HUES6 (cell line): ENCODE measurements around the gene HIVEP3.
A peak's percentile ranks its signal among the peaks of the same experiment; 100 is the strongest.
"Not testable (repeated sequence)": the region's sequence is repeated elsewhere in the genome, so short reads cannot be mapped to it uniquely, and the experiment has no call there.

Source experiments
- H3K27ac ChIP-seq: 2 replicates; pipeline ENCODE4 v1.7.0; 2013; ENCODE audit warnings: low read depth, mild to moderate bottlenecking, low read length, inconsistent platforms
- H3K27me3 ChIP-seq: 2 replicates; pipeline ENCODE4 v1.6.1; 2013; ENCODE audit warnings: low read length; ENCODE audit not compliant: control insufficient read depth, insufficient read depth
- H3K36me3 ChIP-seq: 2 replicates; pipeline ENCODE4 v1.6.1; 2013; ENCODE audit warnings: low read length; ENCODE audit not compliant: control insufficient read depth, insufficient read depth
- H3K4me1 ChIP-seq: 2 replicates; pipeline ENCODE4 v1.6.1; 2013; ENCODE audit warnings: low read length; ENCODE audit not compliant: control insufficient read depth, insufficient read depth
- H3K4me3 ChIP-seq: 2 replicates; pipeline ENCODE4 v1.5.1; 2013; ENCODE audit warnings: low read depth, low read length
- H3K9ac ChIP-seq: one replicate; pipeline ENCODE4 v1.6.1; 2013; ENCODE audit warnings: mild to moderate bottlenecking, low read length
- H3K9me3 ChIP-seq: 2 replicates; pipeline ENCODE4 v1.6.1; 2013; ENCODE audit warnings: low read depth, low read length; ENCODE audit not compliant: control insufficient read depth, insufficient read depth

HIVEP3 gene

DNA sequence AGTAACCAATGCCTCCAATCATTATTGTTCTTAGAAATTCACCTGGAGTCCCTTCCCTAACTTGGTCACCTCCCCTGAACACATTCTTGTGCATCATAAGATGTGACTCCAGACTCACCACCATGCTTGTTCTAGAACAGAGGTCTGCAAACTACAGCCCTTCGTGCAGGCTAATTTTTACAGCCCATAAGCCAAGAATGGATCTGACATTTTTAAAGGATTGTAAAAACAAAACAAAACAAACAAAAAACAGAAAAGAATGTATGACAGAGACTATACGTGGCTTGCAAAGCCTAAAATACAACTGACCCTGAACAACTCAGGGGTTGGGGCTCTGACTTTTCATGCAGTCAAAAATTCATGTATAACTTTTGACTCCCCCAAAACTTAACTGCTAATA, 6.2 kb upstream of the HIVEP3 start:
- Histone ChIP-seq H3K27ac (no peak overlapping the region), H3K4me1 (0 out of 2 replicates have a peak, but pooled peaks cover 4% of the 10 kb centered on the region), H3K27me3 (peaks cover 9% of the 10 kb centered on the region; the same call in 1 of the 2 replicates)

DNA sequence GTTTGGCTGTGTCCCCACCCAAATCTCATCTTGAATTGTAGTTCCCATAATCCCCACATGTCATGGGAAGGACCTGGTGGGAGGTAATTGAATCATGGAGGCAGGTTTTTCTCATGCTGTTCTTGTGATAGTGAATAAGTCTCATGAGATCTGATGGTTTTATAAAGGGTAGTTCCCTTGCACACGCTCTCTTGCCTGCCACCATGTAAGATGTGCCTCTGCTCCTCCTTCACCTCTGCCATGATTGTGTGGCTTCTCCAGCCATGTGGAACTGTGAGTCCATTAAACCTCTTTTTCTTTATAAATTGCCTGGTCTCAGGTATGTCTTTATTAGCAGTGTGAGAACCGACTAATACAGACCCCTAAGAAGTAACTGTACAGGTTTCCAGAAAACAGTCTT, 2.5 kb upstream of the HIVEP3 start:
- H3K9me3 ChIP-seq, H3K36me3 ChIP-seq, H3K4me3 ChIP-seq, H3K9ac ChIP-seq, H3K27ac ChIP-seq: not testable (repeated sequence)
- H3K4me1 ChIP-seq: peaks cover 25% of the 10 kb centered on the region
- peaks cover 38% of the 10 kb centered on the region for H3K27me3 ChIP-seq

More for the DNA sequence above, 6.2 kb upstream of the HIVEP3 start:
- Histone ChIP-seq H3K4me3 (no peak overlapping the region), H3K9ac (no peak overlapping the region), H3K36me3 (no peaks in the 10 kb centered on the region), H3K9me3 (peaks cover 3% of the 10 kb centered on the region; the same call in 1 of the 2 replicates)

DNA sequence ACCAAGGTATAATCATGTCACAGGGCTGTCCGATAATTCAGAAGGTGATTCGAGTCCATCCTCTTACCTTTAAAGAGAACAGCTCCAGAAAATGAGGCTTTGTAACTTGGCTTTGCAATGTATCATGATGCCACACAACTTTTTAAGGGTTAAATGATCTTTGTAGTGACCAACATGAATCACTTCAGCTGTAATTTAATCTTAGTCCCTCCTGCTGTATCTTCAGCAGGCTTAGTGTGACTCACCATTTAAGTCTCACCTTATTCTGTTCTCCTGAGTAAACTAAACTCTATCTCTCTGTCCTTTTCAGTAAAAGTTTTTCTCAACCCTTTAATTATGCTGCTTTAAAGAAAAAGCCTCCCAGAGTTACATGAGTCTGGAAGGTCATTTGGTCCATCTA, 1.9 kb upstream of the HIVEP3 start:
- Histone ChIP-seq H3K27me3 (peaks cover 44% of the 10 kb centered on the region), H3K27ac (no peak overlapping the region), H3K36me3 (no peaks in the 10 kb centered on the region), H3K9ac (no peak overlapping the region), H3K4me3 (no peak overlapping the region), H3K4me1 (peaks cover 25% of the 10 kb centered on the region), H3K9me3 (peaks cover 3% of the 10 kb centered on the region; the same call in 1 of the 2 replicates)

DNA sequence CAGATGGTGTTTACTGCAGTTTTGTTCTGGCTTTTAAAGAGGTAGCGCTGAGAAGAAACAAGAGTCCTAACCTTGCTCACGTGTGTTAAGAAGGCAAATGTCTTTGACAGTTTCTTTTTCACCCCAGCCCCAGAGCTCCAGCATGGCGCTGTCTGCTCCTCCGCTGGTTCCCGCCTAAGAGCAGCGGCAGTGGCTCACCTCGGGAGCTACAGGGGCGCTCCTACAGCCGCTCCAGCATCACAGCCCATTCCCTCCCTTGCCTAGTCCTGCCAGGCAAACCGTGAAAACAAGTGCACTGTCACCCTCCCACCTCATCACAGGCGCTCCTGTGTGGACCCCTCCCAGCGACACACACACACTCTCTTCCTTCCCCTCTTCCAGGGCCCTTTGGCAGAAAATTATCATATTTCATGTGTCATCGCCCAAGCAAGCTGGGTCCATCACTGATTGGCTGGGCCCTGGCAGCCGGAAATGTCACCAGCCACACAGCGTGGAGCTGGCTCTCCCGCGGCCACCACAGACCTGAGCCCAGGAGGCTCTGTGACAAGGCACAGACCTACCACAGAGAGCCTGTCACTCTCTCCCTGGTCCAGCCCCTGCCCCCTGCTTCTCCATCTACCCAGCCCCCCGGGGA, 1.2 kb upstream of the HIVEP3 start:
- H3K4me3 ChIP-seq: peak overlapping the region; percentile 44
- peaks cover 49% of the 10 kb centered on the region for H3K27me3 ChIP-seq
- no peak overlapping the region for H3K27ac ChIP-seq
- H3K36me3 ChIP-seq: no peaks in the 10 kb centered on the region
- peak overlapping the region; percentile 0 for H3K9ac ChIP-seq
- peaks cover 3% of the 10 kb centered on the region; the same call in 1 of the 2 replicates for H3K9me3 ChIP-seq
- peaks cover 25% of the 10 kb centered on the region for H3K4me1 ChIP-seq

DNA sequence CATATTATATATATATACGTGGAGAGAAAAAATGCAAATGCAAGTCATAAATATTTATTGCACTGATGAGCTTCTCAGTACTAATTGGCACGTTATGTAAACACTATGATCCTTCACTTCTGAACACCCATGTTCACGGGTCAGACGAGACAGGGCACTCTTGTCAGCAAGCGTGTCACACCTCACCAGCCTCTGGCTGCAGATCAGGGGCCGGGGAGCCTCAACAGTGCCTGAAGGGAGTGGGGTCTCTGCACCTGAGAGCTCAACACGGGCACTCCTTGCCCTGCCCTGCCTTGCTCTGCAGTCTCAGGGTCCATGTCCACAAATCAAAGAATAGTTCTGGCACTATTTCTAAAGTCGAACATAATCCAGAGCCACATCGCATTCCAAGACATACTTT, 409 bp upstream of the HIVEP3 start:
- H3K9me3 ChIP-seq: peaks cover 3% of the 10 kb centered on the region; the same call in 1 of the 2 replicates
- H3K27ac ChIP-seq: no peak overlapping the region
- H3K9ac ChIP-seq: no peak overlapping the region
- peaks cover 49% of the 10 kb centered on the region for H3K27me3 ChIP-seq
- no peaks in the 10 kb centered on the region for H3K36me3 ChIP-seq
- peaks cover 25% of the 10 kb centered on the region for H3K4me1 ChIP-seq
- no peak overlapping the region; the same call in 1 of the 2 replicates for H3K4me3 ChIP-seq

DNA sequence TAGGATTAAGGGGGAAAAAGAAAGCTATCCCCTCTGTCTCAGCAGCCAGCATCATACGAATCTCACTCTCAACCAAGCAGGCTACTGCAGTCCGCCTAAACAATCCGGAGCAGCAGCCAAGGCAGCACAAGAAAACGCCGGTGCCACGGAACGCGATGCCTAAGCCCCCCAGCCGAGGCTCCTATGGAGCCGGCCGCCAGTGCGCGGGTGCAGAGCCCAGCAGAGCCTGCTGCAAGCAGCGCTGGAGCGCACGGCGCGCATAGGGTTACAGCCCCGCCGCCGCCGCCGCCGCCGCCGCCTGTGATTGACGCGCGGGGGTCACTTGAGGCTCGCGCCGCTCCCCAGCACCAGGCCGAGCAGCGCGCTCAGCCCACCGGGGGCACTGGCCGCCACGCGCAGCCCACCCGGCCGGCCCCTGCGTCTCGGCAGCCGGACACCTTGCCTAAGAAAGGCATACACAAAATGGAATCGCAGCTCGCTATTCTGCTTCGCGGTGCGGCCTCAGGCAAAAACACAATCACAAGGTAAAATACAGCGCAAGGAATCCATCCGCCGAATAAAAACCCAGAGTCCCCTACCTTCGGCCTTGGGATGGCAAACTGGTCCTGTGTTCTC, 780 bp downstream of the HIVEP3 start:
- Histone ChIP-seq H3K36me3 (no peaks in the 10 kb centered on the region), H3K4me3 (peak overlapping the region; percentile 61), H3K9ac (no peak overlapping the region), H3K9me3 (no peaks in the 10 kb centered on the region), H3K27me3 (peaks cover 49% of the 10 kb centered on the region), H3K27ac (no peak overlapping the region), H3K4me1 (peaks cover 25% of the 10 kb centered on the region)

DNA sequence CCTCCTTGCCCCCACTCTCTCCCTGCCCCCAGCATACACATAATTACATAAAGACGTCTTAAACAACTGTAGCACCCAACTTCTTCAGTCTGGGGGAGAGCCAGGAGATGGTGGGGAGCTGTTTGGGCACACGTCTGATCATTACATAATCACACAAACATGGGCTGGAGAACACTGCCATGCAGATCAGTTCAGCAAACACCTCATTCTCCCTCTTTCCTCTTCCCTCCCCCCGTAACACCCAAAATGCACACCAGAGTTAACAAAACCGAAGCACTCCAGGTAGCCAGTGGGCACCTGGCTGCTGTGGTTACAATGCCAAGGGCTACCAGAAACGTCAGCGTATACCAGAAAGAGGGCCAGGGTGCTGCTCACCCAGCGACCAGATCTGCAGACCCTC, 1.6 kb downstream of the HIVEP3 start:
- peaks cover 49% of the 10 kb centered on the region for H3K27me3 ChIP-seq

DNA sequence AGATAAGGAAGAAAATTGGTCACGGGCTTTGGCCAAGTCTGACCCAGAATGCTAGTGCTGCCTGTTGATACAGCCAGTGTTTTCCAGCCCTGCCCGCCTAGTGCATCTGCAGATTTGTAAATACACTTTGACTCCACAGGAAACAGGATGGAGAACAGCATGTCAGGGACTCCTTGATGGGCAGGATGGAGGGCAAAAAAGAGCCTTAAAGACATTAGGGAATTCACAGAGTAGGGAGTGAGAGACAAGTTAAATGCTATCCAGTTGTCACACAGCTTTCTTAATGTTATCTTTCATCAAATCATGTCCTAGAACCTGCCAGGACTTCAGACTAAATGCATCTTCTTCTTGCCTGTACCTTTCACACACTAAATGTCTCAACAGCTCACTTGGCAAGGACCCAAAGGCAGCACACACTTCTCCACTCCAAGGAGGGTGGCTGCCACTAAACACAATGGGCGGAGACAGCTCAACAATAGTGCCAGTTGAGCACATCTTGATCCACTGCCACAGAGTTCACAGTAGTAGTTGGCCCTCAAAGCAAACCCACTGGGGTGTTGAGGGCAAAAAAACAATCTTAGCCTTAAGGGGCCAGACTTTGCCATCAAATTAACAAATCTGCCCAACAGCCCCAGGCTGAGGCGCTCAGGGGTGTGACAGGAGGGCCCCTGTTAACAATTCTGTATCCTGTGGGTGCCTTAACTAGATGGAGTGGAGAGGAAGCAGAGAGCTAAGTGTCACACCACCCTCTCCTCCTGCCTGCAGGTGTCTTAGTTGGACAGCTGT, 2.7 kb downstream of the HIVEP3 start:
- no peaks in the 10 kb centered on the region for H3K36me3 ChIP-seq
- H3K4me3 ChIP-seq: no peak overlapping the region
- no peak overlapping the region for H3K9ac ChIP-seq
- peaks cover 25% of the 10 kb centered on the region for H3K4me1 ChIP-seq
- H3K9me3 ChIP-seq: no peaks in the 10 kb centered on the region
- no peak overlapping the region for H3K27ac ChIP-seq
- peaks cover 49% of the 10 kb centered on the region for H3K27me3 ChIP-seq

More for the DNA sequence above, 1.6 kb downstream of the HIVEP3 start:
- Histone ChIP-seq H3K4me1 (peaks cover 25% of the 10 kb centered on the region), H3K9ac (no peak overlapping the region), H3K27ac (no peak overlapping the region), H3K36me3 (no peaks in the 10 kb centered on the region), H3K4me3 (peak overlapping the region; percentile 61; the same call in 1 of the 2 replicates), H3K9me3 (no peaks in the 10 kb centered on the region)

DNA sequence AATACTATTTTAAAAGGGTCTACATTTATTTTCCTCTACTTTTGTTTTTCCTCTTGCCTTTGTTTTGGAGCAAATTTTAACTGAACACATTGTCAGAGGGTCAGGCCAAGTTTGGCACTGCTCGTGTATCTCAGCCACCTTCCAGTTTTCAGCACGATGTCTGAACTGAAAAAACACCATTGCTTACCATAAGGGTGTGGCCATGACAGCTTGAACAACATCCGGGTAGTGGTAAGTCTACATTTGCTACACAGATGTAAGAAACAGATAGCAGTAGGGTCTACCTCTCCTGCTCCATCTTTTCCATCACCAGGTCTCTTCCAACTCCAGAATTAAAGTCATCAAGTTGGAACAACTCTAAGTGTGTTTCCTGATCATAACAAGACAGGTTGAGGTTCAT, 4.2 kb downstream of the HIVEP3 start:
- Histone ChIP-seq H3K4me1 (peaks cover 18% of the 10 kb centered on the region), H3K27ac (no peak overlapping the region), H3K9me3 (no peaks in the 10 kb centered on the region)

DNA sequence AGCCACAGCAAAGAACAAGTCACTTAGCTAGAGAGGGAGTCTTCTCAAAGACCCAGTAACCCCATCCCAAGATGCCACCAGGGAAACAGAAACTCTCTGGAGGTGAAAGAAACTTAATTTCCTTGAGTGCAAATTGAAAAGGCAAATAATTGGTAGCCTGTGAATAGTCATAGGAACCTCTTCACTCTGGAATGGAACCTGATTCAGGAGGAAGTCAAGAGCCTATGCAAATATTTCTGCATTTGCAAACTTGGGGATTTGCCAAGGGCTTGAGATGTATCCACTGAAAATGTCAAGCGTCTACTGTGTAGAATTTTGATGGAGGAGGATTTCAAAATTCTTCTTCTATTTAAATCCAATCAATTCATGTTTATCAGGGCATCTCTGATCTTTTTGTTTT, 5.7 kb downstream of the HIVEP3 start:
- no peak overlapping the region for H3K27ac ChIP-seq

More for the DNA sequence above, 4.2 kb downstream of the HIVEP3 start:
- Histone ChIP-seq H3K27me3 (peaks cover 43% of the 10 kb centered on the region), H3K9ac (no peak overlapping the region), H3K4me3 (no peak overlapping the region), H3K36me3 (no peaks in the 10 kb centered on the region)

More for the DNA sequence above, 5.7 kb downstream of the HIVEP3 start:
- no peak overlapping the region for H3K4me3 ChIP-seq
- peaks cover 28% of the 10 kb centered on the region for H3K27me3 ChIP-seq
- H3K4me1 ChIP-seq: peaks cover 7% of the 10 kb centered on the region; the same call in 1 of the 2 replicates
- H3K36me3 ChIP-seq: no peaks in the 10 kb centered on the region
- H3K9ac ChIP-seq: no peak overlapping the region
- no peaks in the 10 kb centered on the region for H3K9me3 ChIP-seq
